Parathyroid adenoma (tissue), 2 donors: ENCODE measurements around the gene SEPTIN2.

Source experiments
- H2AFZ ChIP-seq: fragments of 300-600 bp; sonication (generic); one replicate; pipeline ENCODE4 v1.7.0; 2017; ENCODE audit warnings: antibody characterized with exemption, mild to moderate bottlenecking
- H3K27ac ChIP-seq: fragments of 300-600 bp; sonication (generic); one replicate; pipeline ENCODE4 v1.7.0; 2017
- H3K27me3 ChIP-seq: fragments of 300-600 bp; sonication (generic); one replicate; pipeline ENCODE4 v1.7.0; 2017; ENCODE audit warnings: low read length; ENCODE audit not compliant: control insufficient read depth, insufficient read depth
- H3K36me3 ChIP-seq: fragments of 300-600 bp; sonication (generic); one replicate; pipeline ENCODE4 v1.7.0; 2017; ENCODE audit warnings: low read length; ENCODE audit not compliant: control insufficient read depth, insufficient read depth
- H3K4me1 ChIP-seq: fragments of 300-600 bp; sonication (generic); one replicate; pipeline ENCODE4 v1.7.0; 2017; ENCODE audit warnings: control low read depth
- H3K4me2 ChIP-seq: fragments of 300-600 bp; sonication (generic); one replicate; pipeline ENCODE4 v1.7.0; 2017; ENCODE audit warnings: low read length
- H3K4me3 ChIP-seq: fragments of 300-600 bp; sonication (generic); one replicate; pipeline ENCODE4 v1.7.0; 2017; ENCODE audit warnings: low read depth, low read length
- H3K79me2 ChIP-seq: fragments of 300-600 bp; sonication (generic); one replicate; pipeline ENCODE4 v1.7.0; 2017; ENCODE audit warnings: control low read depth
- H3K9ac ChIP-seq: fragments of 300-600 bp; sonication (generic); one replicate; pipeline ENCODE4 v1.7.0; 2017; ENCODE audit warnings: mild to moderate bottlenecking
- H3K9me3 ChIP-seq: fragments of 300-600 bp; sonication (generic); one replicate; pipeline ENCODE4 v1.7.0; 2017; ENCODE audit warnings: low read length; ENCODE audit not compliant: control insufficient read depth
- CTCF ChIP-seq: fragments of 300-600 bp; sonication (generic); IDR thresholded peaks from one replicate; pipeline ENCODE4 v1.7.0; 2017; ENCODE audit warnings: antibody characterized with exemption, mild to moderate bottlenecking
- donor health status: primary hyperparathyroidism.

The SEPTIN2 gene

GRCh38 chr2:241399941-241400922 is 84.5 kb downstream of the SEPTIN2 start:
- no peak for TF ChIP-seq CTCF

More at GRCh38 chr2:241399941-241400922, 84.5 kb downstream of the SEPTIN2 start:
- no peaks in the 10 kb centered on the region for H3K36me3 ChIP-seq
- H3K4me3 ChIP-seq, result no peak overlapping the region
- H3K27ac ChIP-seq, result no peak overlapping the region
- H3K79me2 ChIP-seq, result peaks cover 34% of the 10 kb centered on the region
- H3K4me2 ChIP-seq, result no peak overlapping the region
- no peaks in the 10 kb centered on the region for H3K9me3 ChIP-seq
- H2AFZ ChIP-seq, result no peak overlapping the region
- no peaks in the 10 kb centered on the region for H3K27me3 ChIP-seq
- H3K4me1 ChIP-seq, result peaks cover 3% of the 10 kb centered on the region
- H3K9ac ChIP-seq, result no peak overlapping the region
